ENCODE measurements around the gene LRRC75B. TPM values are rescaled to one million over a fixed set of nuclear protein-coding genes. Genes with fewer than 3 reads are reported as not detected.
"Not testable (repeated sequence)": the region's sequence is repeated elsewhere in the genome, so short reads cannot be mapped to it uniquely, and the experiment has no call there.

LRRC75B gene
- total RNA-seq, 1 donor from 2014 or later, result 6.2 TPM

GRCh38 chr22:24593836-24594568 lies 1.1 kb upstream of the LRRC75B start:
- no peak for DNase-seq (ENCODE audit: low read depth)
- H3K4me3 Mint-ChIP-seq (ENCODE audit: unreplicated experiment), result no peak overlapping the region
- H3K9me3 Mint-ChIP-seq (ENCODE audit: unreplicated experiment), result no peaks in the 10 kb centered on the region
- Histone ChIP-seq H3K27ac (ENCODE audit: low read depth, low read length) (no peak overlapping the region), H3K79me2 (ENCODE audit: insufficient read depth, low read length) (no peaks in the 10 kb centered on the region), H2AFZ (ENCODE audit: low read depth, low read length) (no peak overlapping the region), H3K4me2 (ENCODE audit: low read length) (no peak overlapping the region), H3K9ac (ENCODE audit: low read length) (no peak overlapping the region), H3K27me3 (ENCODE audit: insufficient read depth, low read length) (no peaks in the 10 kb centered on the region), H3K36me3 (ENCODE audit: insufficient read depth, low read length) (no peaks in the 10 kb centered on the region), H3K4me1 (ENCODE audit: insufficient read depth, low read length) (peaks cover 8% of the 10 kb centered on the region), H3K9me3 (ENCODE audit: insufficient read depth, low read depth, low read length) (no peaks in the 10 kb centered on the region), H4K20me1 (ENCODE audit: insufficient read depth, low read length) (no peaks in the 10 kb centered on the region), H3K4me3 (ENCODE audit: insufficient read depth, low read depth, low read length) (no peak overlapping the region)
- TF ChIP-seq EZH2 (IDR thresholded peaks at IDR 0.05; ENCODE audit: insufficient read depth, low read length) (no peak), CTCF (IDR thresholded peaks at IDR 0.05; ENCODE audit: insufficient read depth, low read depth, low read length) (no peak)
- FAIRE-seq, result no peak
- H3K36me3 Mint-ChIP-seq (ENCODE audit: low read depth, unreplicated experiment), result peaks cover 1% of the 10 kb centered on the region
- peaks cover 4% of the 10 kb centered on the region for H3K4me1 Mint-ChIP-seq (ENCODE audit: low read depth, unreplicated experiment)
- peaks cover 2% of the 10 kb centered on the region for H3K27me3 Mint-ChIP-seq (ENCODE audit: low read depth, unreplicated experiment)
- H3K27ac Mint-ChIP-seq (ENCODE audit: unreplicated experiment), result no peak overlapping the region

- not testable (repeated sequence) for H3K27ac ChIP-seq (ENCODE audit: low read depth, low read length)
- H3K27ac Mint-ChIP-seq (ENCODE audit: unreplicated experiment), result peak overlapping the region; percentile 89
- H3K9ac ChIP-seq (ENCODE audit: low read length), result peak overlapping the region; percentile 75
These were observed 624 bp upstream of the LRRC75B start for GRCh38 chr22:24593559-24593835.

GRCh38 chr22:24592058-24592850 lies 619 bp downstream of the LRRC75B start:
- FAIRE-seq (no peak), DNase-seq (ENCODE audit: low read depth) (peak; percentile 6)
- Histone ChIP-seq H3K4me3 (ENCODE audit: insufficient read depth, low read depth, low read length) (peak overlapping the region; percentile 53), H4K20me1 (ENCODE audit: insufficient read depth, low read length) (no peaks in the 10 kb centered on the region), H2AFZ (ENCODE audit: low read depth, low read length) (peak overlapping the region; percentile 77), H3K36me3 (ENCODE audit: insufficient read depth, low read length) (no peaks in the 10 kb centered on the region), H3K4me1 (ENCODE audit: insufficient read depth, low read length) (peaks cover 14% of the 10 kb centered on the region), H3K79me2 (ENCODE audit: insufficient read depth, low read length) (no peaks in the 10 kb centered on the region), H3K27me3 (ENCODE audit: insufficient read depth, low read length) (no peaks in the 10 kb centered on the region), H3K9ac (ENCODE audit: low read length) (peak overlapping the region; percentile 75), H3K27ac (ENCODE audit: low read depth, low read length) (no peak overlapping the region), H3K4me2 (ENCODE audit: low read length) (peak overlapping the region; percentile 94), H3K9me3 (ENCODE audit: insufficient read depth, low read depth, low read length) (no peaks in the 10 kb centered on the region)
- Mint-ChIP-seq H3K4me3 (ENCODE audit: unreplicated experiment) (peak overlapping the region; percentile 96), H3K27ac (ENCODE audit: unreplicated experiment) (peak overlapping the region; percentile 91), H3K9me3 (ENCODE audit: unreplicated experiment) (no peaks in the 10 kb centered on the region), H3K4me1 (ENCODE audit: low read depth, unreplicated experiment) (peaks cover 4% of the 10 kb centered on the region), H3K27me3 (ENCODE audit: low read depth, unreplicated experiment) (no peaks in the 10 kb centered on the region), H3K36me3 (ENCODE audit: low read depth, unreplicated experiment) (peaks cover 1% of the 10 kb centered on the region)
- TF ChIP-seq CTCF (IDR thresholded peaks at IDR 0.05; ENCODE audit: insufficient read depth, low read depth, low read length), result no peak
- TF ChIP-seq EZH2 (IDR thresholded peaks at IDR 0.05; ENCODE audit: insufficient read depth, low read length), result no peak

More at GRCh38 chr22:24593559-24593835, 624 bp upstream of the LRRC75B start:
- H3K79me2 ChIP-seq (ENCODE audit: insufficient read depth, low read length); DNase-seq (ENCODE audit: low read depth); H3K36me3 Mint-ChIP-seq (ENCODE audit: low read depth, unreplicated experiment); H3K36me3 ChIP-seq (ENCODE audit: insufficient read depth, low read length); H3K4me3 ChIP-seq (ENCODE audit: insufficient read depth, low read depth, low read length); H3K4me1 Mint-ChIP-seq (ENCODE audit: low read depth, unreplicated experiment); FAIRE-seq; H4K20me1 ChIP-seq (ENCODE audit: insufficient read depth, low read length); H3K9me3 ChIP-seq (ENCODE audit: insufficient read depth, low read depth, low read length); H3K9me3 Mint-ChIP-seq (ENCODE audit: unreplicated experiment); H3K27me3 ChIP-seq (ENCODE audit: insufficient read depth, low read length); H3K27me3 Mint-ChIP-seq (ENCODE audit: low read depth, unreplicated experiment): not testable (repeated sequence)
- H3K4me3 Mint-ChIP-seq (ENCODE audit: unreplicated experiment), result peak overlapping the region; percentile 83
- peak overlapping the region; percentile 68 for H2AFZ ChIP-seq (ENCODE audit: low read depth, low read length)
- peak overlapping the region; percentile 94 for H3K4me2 ChIP-seq (ENCODE audit: low read length)
- H3K4me1 ChIP-seq (ENCODE audit: insufficient read depth, low read length), result peaks cover 13% of the 10 kb centered on the region

Measured in astrocyte (in vitro differentiated cells and primary cell).